Brain microvascular endothelial cell (primary cell): ENCODE results near the gene SLC25A27.
A peak's percentile ranks its signal among the peaks of the same experiment; 100 is the strongest.

Experiments
- DNase-seq: peaks from one replicate; pipeline ENCODE4 v3.0.0-alpha.2; 2020
- H3K27ac ChIP-seq: fragments of 250-450 bp; sonication (Bioruptor Pico); 2 replicates; pipeline ENCODE4 v1.5.1; 2020; ENCODE audit warnings: mild to moderate bottlenecking, moderate library complexity
- H3K27me3 ChIP-seq: fragments of 250-450 bp; sonication (Bioruptor Pico); replicated peaks from 2 replicates; pipeline ENCODE4 v1.5.1; 2020; ENCODE audit warnings: mild to moderate bottlenecking
- H3K36me3 ChIP-seq: fragments of 250-450 bp; sonication (Bioruptor Pico); replicated peaks from 2 replicates; pipeline ENCODE4 v1.5.1; 2020; ENCODE audit warnings: mild to moderate bottlenecking
- H3K4me3 ChIP-seq: 2 replicates; pipeline ENCODE4 v1.5.1; 2011; ENCODE audit warnings: low read depth, mild to moderate bottlenecking, control low read depth, low read length, moderate library complexity
- in situ Hi-C: cut with HindIII; loops from 2 replicates; pipeline ENCODE4 v1.10.0; 2017; ENCODE audit warnings: low sequenced_read_pairs, low pct_ligation_motif_present
- TF ChIP-seq, protein P1 (sequence below): IDR thresholded peaks from 2 replicates; pipeline ENCODE4 v1.5.1; 2011; ENCODE audit warnings: low read depth, mild to moderate bottlenecking, moderate library complexity, low read length, control low read depth, inconsistent platforms; ENCODE audit errors: missing control alignments

SLC25A27 gene

GRCh38 chr6:46618726-46619125, 34.0 kb upstream of the SLC25A27 start:
- Histone ChIP-seq H3K4me3 (no peak overlapping the region), H3K27ac (no peak overlapping the region), H3K36me3 (no peaks in the 10 kb centered on the region), H3K27me3 (no peaks in the 10 kb centered on the region)
- in situ Hi-C loops, result no loop called here
- no peak for DNase-seq
- TF ChIP-seq, protein P1, sequence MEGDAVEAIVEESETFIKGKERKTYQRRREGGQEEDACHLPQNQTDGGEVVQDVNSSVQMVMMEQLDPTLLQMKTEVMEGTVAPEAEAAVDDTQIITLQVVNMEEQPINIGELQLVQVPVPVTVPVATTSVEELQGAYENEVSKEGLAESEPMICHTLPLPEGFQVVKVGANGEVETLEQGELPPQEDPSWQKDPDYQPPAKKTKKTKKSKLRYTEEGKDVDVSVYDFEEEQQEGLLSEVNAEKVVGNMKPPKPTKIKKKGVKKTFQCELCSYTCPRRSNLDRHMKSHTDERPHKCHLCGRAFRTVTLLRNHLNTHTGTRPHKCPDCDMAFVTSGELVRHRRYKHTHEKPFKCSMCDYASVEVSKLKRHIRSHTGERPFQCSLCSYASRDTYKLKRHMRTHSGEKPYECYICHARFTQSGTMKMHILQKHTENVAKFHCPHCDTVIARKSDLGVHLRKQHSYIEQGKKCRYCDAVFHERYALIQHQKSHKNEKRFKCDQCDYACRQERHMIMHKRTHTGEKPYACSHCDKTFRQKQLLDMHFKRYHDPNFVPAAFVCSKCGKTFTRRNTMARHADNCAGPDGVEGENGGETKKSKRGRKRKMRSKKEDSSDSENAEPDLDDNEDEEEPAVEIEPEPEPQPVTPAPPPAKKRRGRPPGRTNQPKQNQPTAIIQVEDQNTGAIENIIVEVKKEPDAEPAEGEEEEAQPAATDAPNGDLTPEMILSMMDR, result no peak

DNA sequence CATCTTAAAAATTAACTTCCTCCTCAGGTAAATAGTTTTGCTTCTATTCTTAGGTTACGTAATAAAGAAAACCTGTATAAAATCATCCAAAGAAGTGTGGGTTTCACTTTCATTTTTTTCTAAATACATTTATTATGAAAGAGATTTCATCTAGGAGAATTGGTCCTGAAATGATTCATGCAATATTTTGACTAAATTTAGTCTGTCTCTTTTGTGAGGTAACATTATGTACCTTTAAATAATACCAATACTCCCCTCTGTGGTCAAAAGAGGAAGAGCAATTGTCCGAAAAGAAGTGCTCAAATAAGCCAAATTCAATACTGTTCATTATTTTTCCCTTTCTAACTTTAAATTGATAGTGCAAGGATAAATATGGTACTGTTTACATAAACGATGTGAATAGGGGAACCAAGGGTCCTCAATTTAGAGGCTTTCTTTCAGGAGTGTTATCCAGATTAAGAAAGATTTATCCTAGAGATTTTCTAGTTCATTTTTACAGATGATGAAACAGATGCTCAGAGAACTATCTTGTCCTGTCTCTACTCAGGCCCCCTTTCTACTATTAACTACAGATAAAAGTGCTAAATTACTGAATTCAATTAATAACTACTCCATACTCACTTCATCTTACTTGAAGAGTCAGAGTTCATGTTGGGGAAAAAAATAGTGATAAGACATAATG, 26.4 kb upstream of the SLC25A27 start:
- DNase-seq, result peak; percentile 18
- Histone ChIP-seq H3K36me3 (no peaks in the 10 kb centered on the region), H3K27me3 (no peaks in the 10 kb centered on the region), H3K27ac (no peak overlapping the region), H3K4me3 (no peak overlapping the region)
- in situ Hi-C loops, result no loop called here
- TF ChIP-seq, protein P1, result peak; percentile 55

DNA sequence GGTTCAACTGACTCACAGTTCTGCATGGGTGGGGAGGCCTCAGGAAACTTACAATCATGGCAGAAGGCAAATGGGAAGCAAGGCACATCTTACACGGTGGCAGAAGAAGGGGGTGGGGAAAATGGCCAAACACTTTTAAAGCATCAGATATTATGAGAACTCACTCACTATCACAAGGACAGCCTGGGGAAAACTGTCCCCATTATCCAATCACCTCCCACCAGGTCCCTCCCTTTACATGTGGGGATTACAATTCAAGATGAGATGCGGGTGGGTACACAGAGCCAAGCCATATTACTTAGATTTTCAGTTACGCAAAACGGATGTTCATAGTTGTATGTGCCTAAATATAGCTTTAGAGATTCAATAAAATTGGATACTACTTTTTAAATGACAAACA, 25.8 kb upstream of the SLC25A27 start:
- TF ChIP-seq, protein P1, result no peak
- Histone ChIP-seq H3K27me3 (no peaks in the 10 kb centered on the region), H3K4me3 (no peak overlapping the region), H3K36me3 (no peaks in the 10 kb centered on the region), H3K27ac (no peak overlapping the region)
- DNase-seq, result no peak
- in situ Hi-C loops, result no loop called here

DNA sequence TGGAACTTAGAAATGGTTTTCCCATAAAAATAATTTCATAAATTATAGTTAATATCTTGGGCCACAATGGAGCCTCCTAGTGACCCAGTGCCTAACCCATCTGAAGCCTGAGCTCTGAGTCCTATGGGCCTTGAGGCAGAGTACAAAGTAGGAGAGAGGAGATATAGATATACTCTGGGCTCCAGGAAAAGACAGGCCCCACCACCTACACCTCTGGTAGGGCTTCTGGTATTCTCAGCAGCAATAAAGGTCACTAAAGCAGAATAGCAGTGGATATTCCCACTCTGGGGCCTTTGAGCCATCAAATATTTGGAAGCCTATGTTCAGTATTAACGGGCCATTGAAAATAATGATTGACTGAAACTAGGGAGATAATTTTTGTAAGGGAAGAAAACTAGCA, 24.3 kb upstream of the SLC25A27 start:
- Histone ChIP-seq H3K36me3 (no peaks in the 10 kb centered on the region), H3K4me3 (no peak overlapping the region), H3K27me3 (no peaks in the 10 kb centered on the region), H3K27ac (no peak overlapping the region)
- TF ChIP-seq, protein P1, result no peak
- in situ Hi-C loops, result no loop called here
- no peak for DNase-seq

DNA sequence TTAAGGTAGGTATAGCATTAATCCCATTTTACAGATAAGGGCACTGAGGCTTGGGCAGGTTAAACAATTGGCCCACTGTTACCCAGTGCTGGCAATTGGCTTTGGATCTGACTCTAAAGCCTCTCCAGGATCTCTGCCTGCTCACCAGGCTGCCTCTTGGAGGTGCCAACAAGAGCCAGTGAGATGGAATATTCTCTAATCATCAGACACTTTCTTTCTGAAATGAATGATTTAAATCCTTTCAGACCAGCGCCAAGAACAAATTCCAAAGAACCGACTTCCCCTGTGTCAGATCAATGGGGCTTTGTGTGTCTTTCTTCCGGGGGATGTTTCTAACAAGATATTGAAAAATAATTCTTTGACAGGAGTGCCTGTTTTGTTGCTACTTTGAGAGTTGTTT, 23.8 kb upstream of the SLC25A27 start:
- DNase-seq, result no peak
- in situ Hi-C loops, result no loop called here
- no peaks in the 10 kb centered on the region for H3K27me3 ChIP-seq
- H3K4me3 ChIP-seq, result no peak overlapping the region
- no peaks in the 10 kb centered on the region for H3K36me3 ChIP-seq
- TF ChIP-seq, protein P1, result no peak
- no peak overlapping the region for H3K27ac ChIP-seq

GRCh38 chr6:46629691-46630090, 23.1 kb upstream of the SLC25A27 start:
- no peaks in the 10 kb centered on the region for H3K36me3 ChIP-seq
- H3K27ac ChIP-seq, result no peak overlapping the region
- in situ Hi-C loops, result no loop called here
- no peak overlapping the region for H3K4me3 ChIP-seq
- no peak for DNase-seq
- TF ChIP-seq, protein P1, result no peak
- H3K27me3 ChIP-seq, result no peaks in the 10 kb centered on the region
